ENCODE measurements around the gene HS3ST2.
"Not testable (repeated sequence)": the region's sequence is repeated elsewhere in the genome, so short reads cannot be mapped to it uniquely, and the experiment has no call there.

Gene HS3ST2

DNA sequence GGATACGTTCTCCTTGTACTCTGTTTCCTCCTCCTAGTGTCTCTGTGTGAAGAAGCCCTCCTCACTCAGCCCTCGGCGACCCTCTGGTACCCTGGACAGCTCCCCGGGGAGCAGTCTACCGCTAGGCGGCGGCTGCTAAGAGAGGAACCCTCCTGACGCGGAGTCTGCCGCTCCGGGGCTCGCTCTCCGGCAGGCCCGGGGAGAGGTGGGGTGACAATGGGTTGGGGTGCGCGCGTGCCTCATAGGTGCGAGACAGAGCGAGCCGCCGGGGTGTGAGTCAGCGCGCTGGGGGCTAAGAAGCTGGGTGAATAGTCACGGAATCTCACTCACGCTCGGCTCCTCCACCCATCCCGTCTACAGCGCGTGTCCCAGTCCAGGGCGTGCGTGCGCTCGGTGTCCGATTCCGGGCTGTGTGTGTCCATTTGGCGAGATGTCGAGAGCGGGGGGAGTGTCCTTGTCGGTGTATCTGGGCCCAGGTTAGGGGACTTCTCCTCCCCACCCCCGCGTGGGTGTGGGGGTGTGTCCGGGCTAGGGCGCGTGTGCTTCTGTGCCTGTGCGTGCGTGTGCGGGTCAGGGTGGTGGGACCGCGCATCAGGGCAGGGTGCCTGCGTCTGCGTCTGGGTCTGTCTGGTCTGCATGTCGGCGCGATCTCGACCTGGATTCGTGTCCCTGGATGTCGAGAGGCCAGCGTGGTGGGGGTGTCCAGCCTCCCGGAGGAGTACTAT, 577 bp upstream of the HS3ST2 start:
- DNase-seq = peak in 19 of 56 donors; percentile 2 to 51 (median 17)

DNA sequence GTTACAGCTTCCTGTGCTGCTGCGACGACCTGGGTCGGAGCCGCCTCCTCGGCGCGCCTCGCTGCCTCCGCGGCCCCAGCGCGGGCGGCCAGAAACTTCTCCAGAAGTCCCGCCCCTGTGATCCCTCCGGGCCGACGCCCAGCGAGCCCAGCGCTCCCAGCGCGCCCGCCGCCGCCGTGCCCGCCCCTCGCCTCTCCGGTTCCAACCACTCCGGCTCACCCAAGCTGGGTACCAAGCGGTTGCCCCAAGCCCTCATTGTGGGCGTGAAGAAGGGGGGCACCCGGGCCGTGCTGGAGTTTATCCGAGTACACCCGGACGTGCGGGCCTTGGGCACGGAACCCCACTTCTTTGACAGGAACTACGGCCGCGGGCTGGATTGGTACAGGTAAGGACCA, 746 bp downstream of the HS3ST2 start:
- no peak for DNase-seq

DNA sequence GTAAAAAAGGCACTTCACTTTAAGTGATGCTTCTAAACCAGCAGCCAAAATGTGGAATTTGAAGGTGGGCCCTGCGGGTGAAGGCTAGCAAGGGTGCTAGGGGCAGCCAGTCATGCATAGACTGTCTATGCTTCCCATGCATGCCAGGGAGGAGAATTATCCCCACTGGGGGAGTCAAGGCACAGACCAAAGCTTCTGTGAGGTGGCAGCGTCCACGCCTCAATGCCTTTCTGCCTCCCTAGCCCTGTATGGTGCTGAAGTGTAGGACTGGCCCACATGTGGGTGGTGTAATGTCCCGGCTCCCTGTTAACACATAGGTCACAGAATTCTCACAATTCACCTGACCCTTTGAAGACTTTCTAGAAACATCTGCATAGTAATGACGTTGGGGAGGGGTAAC, 1.9 kb downstream of the HS3ST2 start:
- DNase-seq = no peak

DNA sequence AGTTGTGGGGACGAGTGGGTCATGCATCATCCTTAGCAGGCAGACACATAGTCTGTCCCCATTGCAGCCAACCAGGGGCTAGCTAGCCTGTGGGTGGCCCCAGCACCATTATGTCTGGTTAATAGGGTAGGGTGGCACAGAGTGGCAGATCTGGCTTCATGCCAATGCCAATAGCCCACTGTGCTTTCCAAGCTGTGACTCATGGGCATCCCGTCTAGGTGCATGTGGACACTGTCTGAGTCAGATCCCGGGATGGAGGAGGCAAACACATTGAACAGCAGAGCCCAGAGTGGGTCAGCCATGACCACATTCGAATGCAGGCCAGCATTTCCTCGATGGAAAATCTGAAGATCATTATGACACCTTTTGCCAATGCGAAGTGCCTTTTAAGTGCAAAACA, 2.5 kb downstream of the HS3ST2 start:
- DNase-seq = peak in 1 of 56 donors; percentile 9

DNA sequence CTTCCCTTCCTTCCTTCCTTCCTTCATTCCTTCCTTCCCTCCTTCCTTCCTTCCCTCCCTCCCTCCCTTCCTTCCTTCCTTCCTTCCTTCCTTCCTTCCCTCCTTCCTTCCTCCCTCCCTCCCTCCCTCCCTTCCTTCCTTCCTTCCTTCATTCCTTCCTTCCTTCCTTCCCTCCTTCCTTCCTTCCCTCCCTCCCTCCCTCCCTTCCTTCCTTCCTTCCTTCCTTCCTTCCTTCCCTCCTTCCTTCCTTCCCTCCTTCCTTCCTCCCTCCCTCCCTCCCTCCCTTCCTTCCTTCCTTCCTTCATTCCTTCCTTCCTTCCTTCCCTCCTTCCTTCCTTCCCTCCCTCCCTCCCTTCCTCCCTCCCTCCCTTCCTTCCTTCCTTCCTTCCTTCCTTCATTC, 4.8 kb downstream of the HS3ST2 start:
- not testable (repeated sequence) for DNase-seq

DNA sequence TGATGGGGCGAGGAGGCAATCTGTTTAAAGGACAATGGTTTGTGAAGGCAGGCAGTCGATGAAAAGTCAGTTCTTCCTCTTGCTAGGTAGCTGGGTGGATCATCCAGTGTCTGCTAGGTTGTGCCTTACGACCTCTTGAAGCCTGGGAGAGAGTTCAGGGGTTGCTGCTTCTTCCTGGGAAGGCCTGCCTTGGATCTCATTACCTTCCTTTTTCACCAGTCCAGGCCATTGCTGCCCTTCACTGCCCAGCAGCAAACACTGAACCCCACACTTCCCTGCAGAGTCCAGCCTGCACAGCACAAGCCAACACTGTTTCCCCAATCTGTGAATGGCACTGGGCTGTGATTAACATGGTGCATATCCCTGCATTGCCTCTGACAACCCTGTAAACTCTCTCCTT, 24.7 kb downstream of the HS3ST2 start:
- DNase-seq = no peak

DNA sequence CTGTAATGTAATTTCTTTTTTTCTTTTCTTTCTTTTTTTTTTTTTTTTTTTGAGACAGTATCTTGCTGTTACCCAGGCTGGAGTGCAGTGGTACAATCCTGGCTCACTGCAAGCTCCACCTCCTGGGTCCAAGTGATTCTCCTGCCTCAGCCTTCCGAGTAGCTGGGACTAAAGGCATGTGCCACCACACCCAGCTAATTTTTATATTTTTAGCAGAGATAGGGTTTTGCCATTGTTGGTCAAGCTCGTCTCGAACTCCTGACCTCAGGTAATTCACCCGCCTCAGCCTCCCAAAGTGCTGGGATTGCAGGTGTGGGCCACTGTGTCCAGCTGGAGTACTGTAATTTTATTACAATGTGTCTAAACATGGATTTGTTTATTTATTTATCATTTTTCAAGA, 28.1 kb downstream of the HS3ST2 start:
- DNase-seq = not testable (repeated sequence)

DNA sequence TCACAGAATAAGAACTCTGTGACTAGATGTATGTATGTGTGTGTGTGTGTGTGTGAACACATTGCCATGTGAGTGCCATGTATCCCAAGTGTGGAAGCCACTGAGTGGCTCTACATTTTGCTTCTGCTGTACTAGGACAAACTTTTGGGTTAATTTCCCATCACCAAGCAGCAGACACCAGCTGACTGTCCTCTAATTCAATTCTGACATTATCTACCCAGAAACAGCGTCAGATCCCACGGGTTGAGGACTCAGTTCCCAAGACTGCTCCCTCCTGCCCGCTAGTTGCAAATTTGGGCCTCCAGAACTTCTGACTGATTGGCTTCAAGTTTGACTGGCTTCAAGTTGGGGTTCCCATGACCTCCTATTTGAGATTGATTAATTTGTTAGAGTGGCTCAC, 29.2 kb downstream of the HS3ST2 start:
- DNase-seq = no peak

DNA sequence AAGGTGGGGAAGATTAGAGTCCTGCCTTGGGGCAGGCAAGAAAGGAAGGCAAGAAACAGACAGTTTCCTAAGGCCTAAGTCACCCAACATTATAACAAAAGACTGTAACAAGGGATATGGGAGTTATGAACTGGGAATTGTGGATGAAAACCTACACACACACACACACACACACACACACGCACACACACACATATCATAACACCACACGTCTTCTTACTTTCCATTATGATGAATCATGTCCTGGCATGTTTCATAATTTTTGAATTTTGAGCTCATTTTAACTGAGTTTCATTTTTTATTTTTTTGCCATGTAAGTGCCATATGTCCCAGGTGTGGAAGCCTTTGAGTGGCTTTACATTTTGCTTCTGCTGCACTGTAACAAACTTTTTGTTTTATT, 29.9 kb downstream of the HS3ST2 start:
- no peak for DNase-seq

DNA sequence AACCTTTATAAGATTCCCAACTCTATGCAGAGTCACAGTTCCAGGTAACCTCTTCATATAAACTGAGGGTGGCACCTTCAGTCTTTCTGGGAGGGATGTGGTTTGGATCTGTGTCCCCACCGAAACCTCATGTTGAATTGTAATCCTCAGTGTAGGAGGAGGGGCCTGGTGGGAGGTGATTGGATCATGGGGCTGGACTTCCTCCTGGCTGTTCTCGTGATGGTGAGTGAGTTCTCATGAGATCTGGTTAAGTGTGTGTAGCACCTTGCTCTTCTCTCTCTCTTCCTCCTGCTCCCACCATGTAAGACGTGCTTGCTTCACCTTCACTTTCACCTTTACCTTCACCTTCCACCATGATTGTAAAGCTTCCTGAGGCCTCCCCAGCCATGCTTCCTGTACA, 30.5 kb downstream of the HS3ST2 start:
- no peak for DNase-seq

DNA sequence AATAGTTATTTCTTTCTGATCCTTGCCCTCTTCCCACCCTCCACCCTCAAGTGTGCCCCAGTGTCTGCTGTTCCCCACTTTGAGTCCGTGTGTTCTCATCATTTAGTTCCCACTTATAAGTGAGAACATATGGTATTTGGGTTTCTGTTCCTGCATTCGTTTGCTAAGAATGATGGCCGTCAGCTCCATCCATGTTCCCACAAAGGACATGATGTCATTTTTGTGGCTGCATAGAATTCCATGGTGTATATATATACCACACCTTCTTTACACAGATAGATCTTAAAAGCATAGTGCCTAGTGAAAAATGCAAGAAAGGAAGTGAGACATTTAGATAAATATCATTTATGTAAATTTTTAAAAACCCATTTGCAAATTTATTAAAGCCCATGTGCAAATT, 33.1 kb downstream of the HS3ST2 start:
- no peak for DNase-seq

DNA sequence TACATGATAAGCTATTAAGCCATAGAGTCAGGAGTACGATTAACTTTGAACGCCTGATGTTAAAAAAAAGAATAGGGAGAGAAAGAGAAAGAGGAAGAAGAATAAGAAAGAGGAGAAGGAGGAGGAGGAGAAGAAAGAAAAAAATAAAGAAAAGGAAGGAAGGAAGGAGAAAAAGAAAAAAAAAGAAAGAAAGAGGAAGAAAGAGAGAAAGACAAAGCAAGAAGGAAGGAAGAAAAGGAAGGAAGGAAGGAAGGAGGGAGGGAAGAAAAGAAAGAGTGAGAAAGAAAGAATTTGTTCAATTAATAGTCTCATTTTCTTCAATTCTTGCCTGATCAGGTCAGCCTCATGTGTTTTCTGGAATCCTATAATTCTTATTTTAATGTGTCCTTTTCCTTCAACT, 33.7 kb downstream of the HS3ST2 start:
- no peak for DNase-seq

DNA sequence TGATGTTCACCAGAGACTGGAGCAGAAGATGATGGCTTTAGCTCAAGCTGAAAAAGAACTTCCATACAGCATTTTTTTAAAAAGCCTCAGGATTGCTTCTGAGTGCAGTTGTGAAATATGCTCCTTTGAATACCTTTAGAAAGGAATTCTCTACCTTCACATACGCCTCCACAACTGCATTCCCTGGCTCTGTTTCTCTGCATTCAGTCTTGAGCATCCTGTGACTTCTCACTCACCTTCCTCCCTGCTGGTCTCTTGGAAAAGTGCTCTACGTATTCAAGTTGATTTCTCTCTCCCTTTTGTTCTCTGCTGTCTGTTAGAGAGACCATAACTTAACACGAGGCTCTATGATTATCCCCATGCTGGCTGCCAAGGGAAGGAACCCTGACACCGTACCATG, 34.5 kb downstream of the HS3ST2 start:
- DNase-seq = no peak

DNA sequence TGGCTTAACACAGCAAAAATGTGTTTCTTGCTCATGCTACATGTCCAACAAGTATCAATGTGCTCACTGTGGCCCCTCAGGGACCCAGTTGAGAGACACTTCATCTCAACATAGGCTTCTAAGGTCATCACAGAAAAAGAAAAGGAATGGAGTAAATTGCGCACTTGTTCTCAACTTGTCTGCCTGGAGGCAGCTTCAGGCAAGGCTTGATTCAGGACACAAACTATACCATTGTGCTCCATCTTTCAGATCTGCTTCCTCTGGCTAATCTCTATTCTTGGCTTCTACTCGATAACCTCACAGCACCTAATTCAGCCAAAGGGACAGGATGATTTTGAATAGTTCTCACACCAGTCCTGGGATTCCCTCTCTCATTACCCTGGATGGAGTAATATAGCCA, 35.6 kb downstream of the HS3ST2 start:
- no peak for DNase-seq

DNA sequence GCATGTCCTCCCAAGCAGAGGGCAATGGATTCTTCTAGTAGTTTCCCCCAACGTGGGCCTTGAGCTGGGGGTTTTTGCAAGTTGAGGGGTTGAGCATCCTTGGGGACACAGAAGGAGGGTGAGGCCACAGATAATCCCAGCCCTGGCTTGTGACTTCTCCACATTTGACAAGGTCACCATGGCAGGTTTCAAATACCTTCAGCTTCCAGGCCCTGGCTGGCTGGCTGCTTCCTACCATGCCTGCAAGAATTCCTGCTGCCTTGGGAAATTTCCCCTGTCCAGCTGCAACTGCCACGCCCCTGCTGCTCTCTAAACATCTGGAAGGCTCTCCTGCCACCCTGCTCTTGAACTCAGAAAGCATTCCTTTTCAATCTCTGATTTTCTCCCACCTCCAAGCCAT, 41.3 kb downstream of the HS3ST2 start:
- no peak for DNase-seq

DNA sequence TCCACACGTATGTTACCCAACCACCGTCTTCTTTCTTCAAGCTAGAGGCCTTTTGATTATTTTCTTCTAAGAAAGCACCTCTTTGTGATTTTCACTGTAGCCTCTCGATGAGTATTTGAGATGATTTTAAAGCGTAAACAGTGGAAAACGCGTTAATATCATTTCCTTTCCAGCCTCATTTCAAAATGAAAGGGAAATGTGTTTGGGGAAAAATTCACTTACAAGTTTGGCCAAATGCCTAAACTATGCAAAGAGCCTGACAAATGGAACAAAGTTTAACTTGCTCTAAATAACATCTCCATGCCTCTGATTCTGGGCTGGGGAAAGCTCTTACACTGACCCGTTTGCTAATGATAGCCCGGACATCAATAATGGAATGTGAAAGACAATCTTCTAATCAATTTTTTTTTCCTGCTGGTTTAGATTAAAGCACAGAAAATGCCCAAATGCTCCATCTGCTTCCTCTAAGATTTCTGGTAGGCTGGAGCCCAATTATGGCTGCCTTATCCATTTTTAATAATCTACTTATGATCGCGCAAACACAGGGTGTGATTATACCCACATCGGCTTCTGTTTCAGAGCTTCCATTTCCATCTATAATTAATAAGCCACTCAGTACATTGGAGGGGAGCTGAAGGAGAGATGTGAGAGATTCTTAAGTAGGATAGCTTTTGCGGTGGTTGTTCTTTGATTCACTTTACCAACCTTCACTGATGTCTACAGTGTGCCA, 43.5 kb downstream of the HS3ST2 start:
- no peak for DNase-seq

DNA sequence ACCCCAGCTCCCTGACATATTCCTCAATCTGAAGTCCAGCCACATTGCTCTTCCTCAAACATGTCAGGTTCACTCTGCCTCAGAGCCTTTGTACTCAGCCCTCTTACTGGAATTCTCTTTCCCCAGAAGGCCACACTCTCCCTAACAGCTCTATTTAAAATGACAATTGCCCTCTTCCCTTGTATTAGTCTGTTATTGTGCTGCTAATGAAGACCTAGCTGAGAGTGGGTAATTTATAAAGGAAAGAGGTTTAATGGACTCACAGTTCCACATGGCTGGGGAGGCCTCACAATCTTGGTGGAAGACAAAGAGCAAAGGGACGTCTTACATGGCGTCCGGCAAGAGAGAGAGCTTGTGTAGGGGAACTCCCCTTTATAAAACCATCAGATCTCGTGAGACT, 46.0 kb downstream of the HS3ST2 start:
- no peak for DNase-seq

DNA sequence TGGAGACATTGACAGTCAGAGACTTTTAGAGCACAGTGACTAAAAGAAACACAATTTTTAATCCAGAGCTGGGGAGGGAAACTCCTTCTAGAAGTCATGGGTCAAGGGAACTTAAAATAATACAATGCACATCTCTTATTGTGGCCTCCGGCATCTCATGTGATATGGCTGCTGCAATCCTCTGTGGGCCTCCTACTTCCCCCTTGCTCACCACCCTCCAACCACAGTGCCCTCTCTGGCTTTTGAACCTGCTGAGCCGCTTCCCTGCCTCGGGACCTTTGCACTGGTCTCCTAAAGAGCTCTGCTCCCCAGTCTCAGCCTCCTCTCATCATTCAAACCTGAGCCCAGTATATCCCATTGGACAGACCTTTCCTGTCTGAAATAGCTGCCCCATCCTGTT, 47.6 kb downstream of the HS3ST2 start:
- no peak for DNase-seq

DNA sequence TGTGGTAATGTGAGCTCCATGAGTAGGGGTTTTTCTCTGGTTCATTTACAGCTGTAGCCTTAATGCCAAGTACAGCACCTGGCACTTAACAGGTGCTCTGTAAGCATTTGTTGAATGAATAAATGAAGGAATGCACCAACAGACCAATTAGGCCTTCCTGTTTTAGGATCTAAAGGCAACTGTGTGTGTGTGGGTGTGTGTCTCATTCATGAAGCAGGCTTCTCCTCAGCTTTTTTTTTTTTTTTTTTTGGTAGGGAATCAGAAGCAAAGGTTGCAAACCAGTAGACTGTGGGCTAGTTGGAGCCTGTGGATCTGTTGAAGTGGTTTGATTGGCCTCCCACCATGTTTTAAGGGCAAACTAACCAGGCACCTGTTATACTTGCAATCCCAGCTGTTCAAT, 48.1 kb downstream of the HS3ST2 start:
- DNase-seq = no peak

DNA sequence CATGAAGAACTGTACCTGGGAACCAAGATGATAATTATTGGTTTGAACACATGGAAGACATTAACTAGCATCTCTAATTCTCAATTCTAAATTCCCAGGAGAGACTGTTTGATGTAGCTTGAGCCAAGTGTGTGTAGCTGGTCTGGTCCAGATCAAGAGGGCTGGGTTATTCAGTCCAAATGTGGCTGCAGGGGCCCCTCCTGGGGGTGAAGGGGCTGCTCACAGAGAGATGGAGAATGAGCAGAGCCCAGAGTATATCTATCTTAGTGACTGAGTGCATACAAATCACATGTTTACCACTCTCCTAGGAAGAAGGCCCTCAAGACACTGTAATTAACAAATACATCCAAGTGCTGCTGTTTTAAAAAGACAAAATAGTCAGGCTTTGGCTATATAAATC, 50.4 kb downstream of the HS3ST2 start:
- DNase-seq = no peak

DNA sequence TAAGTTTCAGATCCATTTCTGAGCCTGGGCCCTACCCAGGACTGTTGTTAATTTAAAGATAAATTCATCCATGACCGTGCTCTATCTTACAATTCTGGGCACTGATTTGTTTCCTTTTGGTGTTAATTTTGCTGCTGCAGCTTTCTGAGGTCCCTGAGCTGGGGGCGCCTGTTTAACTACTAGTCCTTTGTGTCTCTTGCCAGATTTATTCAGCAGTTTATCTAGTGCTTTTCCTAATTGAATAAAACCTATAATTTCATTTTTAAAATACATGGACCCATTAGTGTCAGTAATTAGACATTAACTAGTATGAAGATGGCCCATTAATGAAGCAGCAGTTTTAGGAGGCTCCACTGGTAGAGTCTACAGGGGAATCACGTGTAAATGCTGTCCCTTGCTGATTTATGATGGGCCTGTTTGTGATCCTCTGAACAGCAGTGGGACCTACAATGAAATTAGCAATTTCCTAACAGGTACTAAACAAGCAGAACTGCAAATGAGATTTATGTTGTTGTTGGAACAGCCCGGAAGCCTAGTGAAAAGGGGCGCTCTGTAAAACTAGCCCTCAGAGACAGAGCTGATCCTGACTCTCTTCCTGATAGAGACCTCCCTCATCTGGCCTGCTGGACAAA, 54.7 kb downstream of the HS3ST2 start:
- no peak for DNase-seq

DNA sequence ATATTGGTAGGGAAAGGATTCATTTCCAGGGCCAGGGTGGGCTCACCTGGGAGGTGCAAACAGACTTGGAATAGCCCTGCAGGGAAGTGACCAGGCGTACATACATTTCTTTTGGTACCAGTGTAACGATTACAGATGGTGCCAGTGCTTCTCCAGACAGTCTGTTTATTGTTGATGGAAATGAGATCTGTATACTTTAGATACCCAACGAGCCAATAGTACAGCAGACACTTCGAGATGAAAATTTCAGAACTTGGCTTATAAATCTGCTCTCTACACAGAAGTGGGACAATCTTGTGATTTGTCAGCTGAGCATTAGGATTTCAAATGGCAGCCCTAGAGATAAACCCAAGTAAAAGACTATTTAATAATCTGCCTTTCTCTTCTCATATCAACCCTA, 57.9 kb downstream of the HS3ST2 start:
- DNase-seq = no peak

DNA sequence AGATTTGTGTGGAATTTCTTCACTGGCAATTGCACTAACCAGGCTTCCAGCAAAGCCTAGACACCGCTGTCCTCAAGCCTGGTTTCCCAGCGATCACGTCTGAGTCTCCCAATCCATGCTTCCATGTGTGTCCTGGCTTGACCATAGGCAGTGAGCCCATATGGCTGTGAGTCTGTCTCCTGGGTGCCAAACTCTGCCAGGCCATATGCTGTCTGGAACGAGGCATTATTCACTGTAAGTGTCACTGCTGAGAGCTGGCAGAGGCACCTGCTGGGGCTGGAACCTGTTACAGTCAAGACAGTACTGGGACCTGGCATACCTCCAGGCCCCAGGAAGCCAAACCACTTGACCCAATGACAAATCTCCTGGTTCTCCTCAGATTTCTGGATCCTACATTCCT, 60.4 kb downstream of the HS3ST2 start:
- DNase-seq = no peak

Data from amygdala (tissue), 56 donors.